Measurements from ENCODE around the gene ZNF324.
"Not testable (repeated sequence)": the region's sequence is repeated elsewhere in the genome, so short reads cannot be mapped to it uniquely, and the experiment has no call there.

DNA sequence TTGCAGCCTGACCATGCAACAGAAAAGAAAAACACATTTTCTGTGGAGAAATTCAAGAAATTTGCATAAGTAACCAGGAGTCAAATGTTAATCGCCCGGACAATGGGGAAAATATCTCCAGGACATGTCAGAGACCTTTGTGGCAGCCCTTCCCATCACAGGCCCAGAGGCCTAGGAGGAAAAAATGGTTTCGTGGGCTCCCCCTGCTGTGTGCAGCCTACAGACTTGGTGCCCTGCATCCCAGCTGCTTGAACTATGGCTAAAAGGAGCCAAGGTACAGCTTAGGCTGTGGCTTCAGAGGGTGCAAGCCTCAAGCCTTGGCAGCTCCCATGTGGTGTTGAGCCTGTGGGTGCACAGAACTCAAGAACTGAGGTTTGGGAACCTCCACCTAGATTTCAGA, 18.0 kb upstream of the ZNF324 start:
- TF ChIP-seq, protein P1, sequence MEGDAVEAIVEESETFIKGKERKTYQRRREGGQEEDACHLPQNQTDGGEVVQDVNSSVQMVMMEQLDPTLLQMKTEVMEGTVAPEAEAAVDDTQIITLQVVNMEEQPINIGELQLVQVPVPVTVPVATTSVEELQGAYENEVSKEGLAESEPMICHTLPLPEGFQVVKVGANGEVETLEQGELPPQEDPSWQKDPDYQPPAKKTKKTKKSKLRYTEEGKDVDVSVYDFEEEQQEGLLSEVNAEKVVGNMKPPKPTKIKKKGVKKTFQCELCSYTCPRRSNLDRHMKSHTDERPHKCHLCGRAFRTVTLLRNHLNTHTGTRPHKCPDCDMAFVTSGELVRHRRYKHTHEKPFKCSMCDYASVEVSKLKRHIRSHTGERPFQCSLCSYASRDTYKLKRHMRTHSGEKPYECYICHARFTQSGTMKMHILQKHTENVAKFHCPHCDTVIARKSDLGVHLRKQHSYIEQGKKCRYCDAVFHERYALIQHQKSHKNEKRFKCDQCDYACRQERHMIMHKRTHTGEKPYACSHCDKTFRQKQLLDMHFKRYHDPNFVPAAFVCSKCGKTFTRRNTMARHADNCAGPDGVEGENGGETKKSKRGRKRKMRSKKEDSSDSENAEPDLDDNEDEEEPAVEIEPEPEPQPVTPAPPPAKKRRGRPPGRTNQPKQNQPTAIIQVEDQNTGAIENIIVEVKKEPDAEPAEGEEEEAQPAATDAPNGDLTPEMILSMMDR (IDR thresholded peaks at IDR 0.05; ENCODE audit: insufficient read depth, low read length), result not testable (repeated sequence)
- not testable (repeated sequence) for TF ChIP-seq POLR2AphosphoS5 (IDR thresholded peaks at IDR 0.05; ENCODE audit: low read depth)

All from HL-60 (cell line).